ENCODE data around the gene PLCB4.

DNA sequence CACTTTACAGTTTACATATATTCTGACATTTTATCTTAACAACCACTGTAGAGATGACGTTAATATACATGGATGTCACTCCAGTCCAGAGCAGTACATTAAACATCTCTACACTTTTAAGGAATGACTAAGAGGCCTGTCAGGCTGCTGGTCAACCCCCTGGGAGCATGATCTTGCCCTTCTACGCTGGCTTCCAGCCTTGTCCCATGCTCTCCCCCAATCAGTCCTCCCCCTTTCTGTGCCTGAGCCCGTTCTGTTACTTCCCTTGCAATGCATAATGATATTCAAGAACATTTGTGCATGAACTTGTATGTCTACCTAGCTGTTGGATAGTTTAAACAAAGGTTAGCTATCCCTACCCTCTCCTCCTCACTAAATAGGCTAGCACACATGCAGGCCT is 40.5 kb upstream of the PLCB4 start:
- TF ChIP-seq, protein P1, sequence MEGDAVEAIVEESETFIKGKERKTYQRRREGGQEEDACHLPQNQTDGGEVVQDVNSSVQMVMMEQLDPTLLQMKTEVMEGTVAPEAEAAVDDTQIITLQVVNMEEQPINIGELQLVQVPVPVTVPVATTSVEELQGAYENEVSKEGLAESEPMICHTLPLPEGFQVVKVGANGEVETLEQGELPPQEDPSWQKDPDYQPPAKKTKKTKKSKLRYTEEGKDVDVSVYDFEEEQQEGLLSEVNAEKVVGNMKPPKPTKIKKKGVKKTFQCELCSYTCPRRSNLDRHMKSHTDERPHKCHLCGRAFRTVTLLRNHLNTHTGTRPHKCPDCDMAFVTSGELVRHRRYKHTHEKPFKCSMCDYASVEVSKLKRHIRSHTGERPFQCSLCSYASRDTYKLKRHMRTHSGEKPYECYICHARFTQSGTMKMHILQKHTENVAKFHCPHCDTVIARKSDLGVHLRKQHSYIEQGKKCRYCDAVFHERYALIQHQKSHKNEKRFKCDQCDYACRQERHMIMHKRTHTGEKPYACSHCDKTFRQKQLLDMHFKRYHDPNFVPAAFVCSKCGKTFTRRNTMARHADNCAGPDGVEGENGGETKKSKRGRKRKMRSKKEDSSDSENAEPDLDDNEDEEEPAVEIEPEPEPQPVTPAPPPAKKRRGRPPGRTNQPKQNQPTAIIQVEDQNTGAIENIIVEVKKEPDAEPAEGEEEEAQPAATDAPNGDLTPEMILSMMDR (IDR thresholded peaks at IDR 0.05) = no peak
- TF ChIP-seq POLR2A (IDR thresholded peaks at IDR 0.05) = no peak

Measured in adrenal gland (tissue), 5 donors.